DMS 273 (cell line): ENCODE measurements around the gene FBXL2.
A peak's percentile ranks its signal among the peaks of the same experiment; 100 is the strongest.
"Not testable (repeated sequence)": the region's sequence is repeated elsewhere in the genome, so short reads cannot be mapped to it uniquely, and the experiment has no call there.

Experiments
- DNase-seq: peaks from one replicate; lab custom pipeline; 2025; ENCODE audit not compliant: unreplicated experiment; lab: John Stamatoyannopoulos, UW

FBXL2 gene

GRCh38 chr3:33314993-33315392 lies 37.8 kb downstream of the FBXL2 start:
- no peak for DNase-seq

- DNase-seq = no peak
Observed at GRCh38 chr3:33315826-33316225, 38.6 kb downstream of the FBXL2 start.

DNA sequence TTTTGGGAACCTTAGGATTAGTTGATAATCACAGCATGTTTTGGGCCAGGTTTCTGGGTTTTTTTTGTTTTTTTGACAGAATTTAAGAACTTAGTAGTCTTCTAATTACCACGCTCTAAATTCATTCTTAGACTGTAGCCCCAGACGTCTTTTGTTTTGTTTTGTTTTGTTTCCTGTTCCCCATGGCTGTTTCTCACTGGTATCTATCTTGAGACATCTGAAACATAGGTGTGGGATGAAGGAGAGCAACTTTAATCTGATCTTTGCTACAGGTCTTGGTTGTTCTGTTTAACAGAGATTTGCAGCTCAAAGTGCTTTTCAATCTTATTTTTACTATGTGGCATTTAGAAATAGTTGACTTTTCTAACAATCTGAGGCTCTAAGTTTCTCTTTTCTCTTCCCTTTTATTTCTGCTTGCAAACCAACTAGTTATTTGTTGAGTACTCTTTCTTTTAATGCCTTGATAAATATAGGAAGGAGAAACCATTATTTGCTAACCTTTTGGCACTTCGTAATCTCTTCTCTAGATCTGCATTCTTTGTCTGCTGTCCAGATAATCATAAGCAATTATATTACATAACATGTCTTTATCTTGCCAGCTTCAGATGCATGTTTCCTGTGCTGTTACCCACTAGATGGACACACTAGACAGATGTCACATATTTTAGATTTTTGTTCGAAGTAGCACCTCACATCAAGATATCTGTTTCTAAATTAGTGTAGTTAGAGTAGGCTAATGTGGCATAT lies 40.9 kb downstream of the FBXL2 start:
- no peak for DNase-seq

GRCh38 chr3:33318710-33319380 lies 41.6 kb downstream of the FBXL2 start:
- DNase-seq = no peak

- no peak for DNase-seq
Observed at GRCh38 chr3:33322412-33322811, 45.2 kb downstream of the FBXL2 start.

GRCh38 chr3:33331414-33331813 lies 54.2 kb downstream of the FBXL2 start:
- no peak for DNase-seq

- no peak for DNase-seq
Observed at GRCh38 chr3:33334364-33334763, 57.1 kb downstream of the FBXL2 start.

DNA sequence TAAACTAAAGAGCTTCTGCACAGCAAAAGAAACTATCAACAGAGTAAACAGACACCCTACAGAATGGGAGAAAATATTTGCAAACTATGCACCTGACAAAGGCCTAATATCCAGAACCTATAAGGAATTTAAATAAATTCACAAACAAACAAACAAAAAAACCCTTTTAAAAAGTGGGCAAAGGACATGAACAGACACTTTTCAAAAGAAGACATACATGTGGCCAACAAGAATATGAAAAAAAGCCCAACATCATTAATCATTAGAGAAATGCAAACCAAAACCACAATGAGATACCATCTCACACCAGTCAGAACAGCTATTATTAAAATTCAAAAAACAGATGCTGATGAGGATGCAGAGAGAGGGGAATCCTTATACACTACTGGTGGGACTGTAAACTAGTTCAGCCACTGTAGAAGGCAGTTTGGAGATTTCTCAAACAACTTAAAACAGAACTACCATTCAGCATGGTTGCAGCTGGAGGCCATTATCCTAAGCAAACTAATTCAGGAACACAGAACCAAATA lies 61.8 kb downstream of the FBXL2 start:
- DNase-seq = not testable (repeated sequence)

GRCh38 chr3:33339758-33340157 lies 62.5 kb downstream of the FBXL2 start:
- DNase-seq = no peak

- no peak for DNase-seq
Observed at GRCh38 chr3:33355611-33356010, 78.4 kb downstream of the FBXL2 start.

- no peak for DNase-seq
Observed at GRCh38 chr3:33358172-33358781, 81.0 kb downstream of the FBXL2 start.

GRCh38 chr3:33360136-33360825 lies 83.0 kb downstream of the FBXL2 start:
- no peak for DNase-seq

GRCh38 chr3:33363113-33363800 lies 86.0 kb downstream of the FBXL2 start:
- no peak for DNase-seq

- DNase-seq = no peak
Observed at GRCh38 chr3:33364060-33364459, 86.8 kb downstream of the FBXL2 start.

GRCh38 chr3:33364531-33365128 lies 87.4 kb downstream of the FBXL2 start:
- no peak for DNase-seq

DNA sequence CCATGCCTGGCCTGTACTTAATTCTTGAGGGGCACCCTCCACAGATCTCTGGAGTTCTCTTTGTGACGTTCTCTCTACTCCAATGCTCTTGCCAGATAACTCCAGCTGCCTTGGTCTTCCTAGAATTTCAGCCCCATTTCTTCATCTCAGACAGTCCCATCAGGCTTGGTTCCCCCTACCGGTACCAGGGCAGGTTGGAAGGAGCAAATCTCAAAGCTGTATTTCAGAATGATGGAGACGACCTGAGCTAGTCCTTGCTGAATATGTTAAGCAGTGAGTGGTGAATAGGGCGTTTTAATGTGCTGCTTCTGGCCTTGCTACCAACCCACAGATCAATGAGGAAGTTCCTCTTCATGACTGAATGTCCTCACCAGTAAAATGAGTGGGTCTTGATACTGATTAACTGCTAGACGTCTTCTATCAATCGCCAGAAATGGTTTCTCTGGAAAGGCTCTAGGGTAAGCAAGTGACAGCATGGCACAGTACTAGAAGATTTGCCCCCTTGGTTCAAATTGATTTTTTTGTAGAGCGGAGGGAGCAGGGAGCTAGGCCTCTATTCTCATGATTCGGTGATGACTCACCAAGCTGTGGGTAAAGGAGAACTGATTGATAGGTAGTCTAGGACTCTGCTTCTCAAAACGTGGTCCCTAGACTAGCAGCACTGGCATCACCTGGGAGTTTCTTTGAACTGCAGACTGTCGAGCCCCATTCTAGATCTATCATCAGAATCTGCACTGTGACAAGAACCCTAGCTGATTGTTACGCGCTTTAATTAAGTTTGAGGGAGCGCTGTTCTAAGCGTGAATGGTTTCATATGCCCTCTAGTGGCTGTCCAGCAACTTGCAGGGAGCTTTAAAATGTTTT lies 95.2 kb downstream of the FBXL2 start:
- DNase-seq = peak; percentile 55

DNA sequence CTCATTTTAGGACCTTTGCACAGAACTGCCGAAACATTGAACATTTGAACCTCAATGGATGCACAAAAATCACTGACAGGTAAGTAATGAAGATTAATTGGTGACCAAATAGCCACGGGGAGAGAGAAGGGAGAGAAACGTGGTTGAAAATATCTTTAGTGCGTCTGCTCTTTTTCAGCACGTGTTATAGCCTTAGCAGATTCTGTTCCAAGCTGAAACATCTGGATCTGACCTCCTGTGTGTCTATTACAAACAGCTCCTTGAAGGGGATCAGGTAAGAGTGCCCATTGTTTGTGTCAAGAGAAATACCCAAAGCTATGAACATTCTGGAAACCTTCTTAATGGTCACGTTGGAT lies 95.8 kb downstream of the FBXL2 start:
- DNase-seq = no peak

GRCh38 chr3:33377489-33377888 lies 100.2 kb downstream of the FBXL2 start:
- DNase-seq = no peak

- DNase-seq = no peak
Observed at GRCh38 chr3:33377931-33378330, 100.7 kb downstream of the FBXL2 start.

GRCh38 chr3:33380653-33381052 lies 103.4 kb downstream of the FBXL2 start:
- DNase-seq = no peak
